ENCODE results near the gene LNP1. TPM values are rescaled to one million over a fixed set of nuclear protein-coding genes. Genes with fewer than 3 reads are reported as not detected.

The LNP1 gene, protein sequence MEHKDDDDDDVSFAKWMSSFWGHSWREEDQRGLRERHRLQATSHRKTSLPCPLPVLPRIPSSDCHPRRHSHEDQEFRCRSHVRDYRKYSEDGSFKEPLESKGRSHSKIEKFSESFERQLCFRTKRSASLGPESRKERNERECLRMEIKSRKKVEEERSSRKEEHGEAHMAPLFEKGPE
- 1.5 and 2.9 TPM in 2 replicates for total RNA-seq

DNA sequence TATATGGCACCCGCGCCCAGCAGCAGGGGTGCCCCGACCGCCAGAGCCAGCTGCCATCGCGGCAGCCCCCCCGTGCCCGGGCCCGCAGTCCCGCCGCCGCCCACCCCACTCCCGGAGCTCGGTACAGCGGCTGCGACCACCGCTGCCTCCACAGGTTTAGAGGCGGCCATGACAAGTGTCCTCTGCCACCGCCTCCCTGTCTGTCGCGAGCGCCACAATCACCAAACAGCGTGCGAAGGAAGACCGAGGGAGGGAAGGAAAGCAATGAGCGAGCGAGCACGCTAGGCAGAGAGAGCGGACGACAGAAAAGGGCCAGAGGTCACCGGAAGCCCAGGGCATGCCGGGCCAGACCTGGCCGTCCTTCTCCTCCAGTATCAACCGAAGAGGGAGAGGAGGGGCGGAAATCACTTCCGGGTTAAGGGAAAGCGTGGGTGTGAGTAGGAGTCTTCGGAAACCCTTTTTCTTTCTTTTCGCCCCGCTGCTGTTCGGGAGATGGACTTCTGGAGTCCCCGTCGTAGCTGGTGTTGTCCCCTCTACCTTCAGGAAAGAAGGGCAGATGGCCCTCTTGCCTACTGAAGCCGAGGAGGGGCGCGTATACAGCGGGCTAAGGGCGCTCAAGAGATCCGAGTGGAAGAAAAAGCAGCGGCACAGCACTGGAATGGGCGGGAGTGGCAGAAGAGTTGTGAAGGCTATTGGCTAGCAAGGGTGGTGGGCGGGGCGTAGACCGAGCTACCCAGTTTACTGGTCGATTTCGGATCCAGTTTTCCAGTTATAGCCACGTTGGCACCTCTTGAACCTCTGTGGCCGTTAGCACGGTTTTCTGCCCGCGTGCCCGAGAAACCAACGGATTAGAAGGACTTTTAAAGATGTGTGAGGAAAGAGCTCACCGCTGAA is at the start of gene LNP1, which contains the start of gene TOMM70:
Gene LNP1 (plus strand): TSS at position 760 of the 894 bp plus-strand sequence. CDS start 28,191 bp downstream, outside the sequence.
Gene TOMM70 (minus strand): TSS at position 310 of the 894 bp plus-strand sequence. CDS start 140 bp downstream, at position 170.

DNA sequence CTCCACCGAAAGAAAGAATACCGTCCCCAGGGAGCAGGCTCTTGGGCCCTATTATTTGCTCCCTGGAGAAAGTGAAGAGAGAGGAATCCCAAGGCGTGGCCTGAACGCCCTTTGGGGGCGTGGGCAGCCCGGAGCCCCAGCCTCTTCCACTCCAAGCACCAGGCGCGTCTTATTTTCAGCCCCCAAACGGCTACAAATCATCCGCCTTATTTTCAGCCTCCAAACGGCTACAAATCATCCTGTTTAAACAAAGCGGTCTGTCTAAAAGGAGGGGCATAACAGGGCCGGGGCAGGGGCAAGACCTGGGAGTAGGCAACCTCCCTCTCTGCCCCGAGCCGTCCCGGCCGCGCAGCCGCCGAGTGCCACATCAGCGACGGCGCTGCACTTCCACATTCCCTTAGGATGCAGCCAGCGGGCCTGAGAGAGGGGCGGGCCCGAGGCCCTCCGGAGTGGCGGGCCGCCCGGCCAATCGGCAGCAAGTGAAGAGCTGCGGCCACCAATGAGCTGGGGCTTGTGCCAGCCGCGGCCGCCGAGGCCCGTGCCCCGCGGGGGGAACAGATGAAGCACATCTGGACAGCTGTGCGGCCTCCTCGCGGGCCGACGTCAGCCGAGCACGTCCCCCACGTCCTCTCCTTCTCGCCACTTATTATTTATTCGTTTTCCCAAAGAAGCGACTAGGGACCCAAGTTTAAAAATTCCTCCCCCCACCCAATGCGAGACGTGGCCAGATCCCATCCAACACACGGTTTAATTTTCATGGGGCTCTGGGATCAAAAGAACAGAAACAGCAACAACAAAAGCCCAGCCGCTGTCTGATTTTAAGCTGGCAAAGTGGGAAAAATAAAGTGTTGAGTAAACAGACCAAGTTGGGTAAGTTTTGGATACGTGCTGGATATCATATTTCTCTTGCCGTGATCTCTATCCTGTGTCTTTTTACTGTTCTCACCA is 91.0 kb downstream of the LNP1 start, which contains the start of gene TMEM45A:
Gene TMEM45A (plus strand): TSS at position 561 of the 948 bp plus-strand sequence. CDS start 62,593 bp downstream, outside the sequence.

Other genes with a start within 250 kb of the LNP1 start
- gene TBC1D23, start 140.5 kb upstream of the LNP1 start, total RNA-seq = 32.7 and 39.7 TPM in 2 replicates
- gene NIT2, start 66.8 kb upstream of the LNP1 start, total RNA-seq = 24.7 and 31.3 TPM in 2 replicates
- 30.1 and 36.1 TPM in 2 replicates for gene TOMM70, start 450 bp upstream of the LNP1 start, total RNA-seq
- 174 and 277 TPM in 2 replicates for gene TMEM45A, start 91.1 kb downstream of the LNP1 start, total RNA-seq
- gene ADGRG7, start 208.1 kb downstream of the LNP1 start, total RNA-seq = not detected in 2 replicates

Data from cardiac atrium fibroblast (primary cell).